ENCODE data around the gene IRF4. TPM values are rescaled to one million over a fixed set of nuclear protein-coding genes. Genes with fewer than 3 reads are reported as not detected.
"Not testable (repeated sequence)": the region's sequence is repeated elsewhere in the genome, so short reads cannot be mapped to it uniquely, and the experiment has no call there.

IRF4 gene
- total RNA-seq, 3 donors from 2014 or later: 2.8 to 10.5 (median 4.5) TPM

DNA sequence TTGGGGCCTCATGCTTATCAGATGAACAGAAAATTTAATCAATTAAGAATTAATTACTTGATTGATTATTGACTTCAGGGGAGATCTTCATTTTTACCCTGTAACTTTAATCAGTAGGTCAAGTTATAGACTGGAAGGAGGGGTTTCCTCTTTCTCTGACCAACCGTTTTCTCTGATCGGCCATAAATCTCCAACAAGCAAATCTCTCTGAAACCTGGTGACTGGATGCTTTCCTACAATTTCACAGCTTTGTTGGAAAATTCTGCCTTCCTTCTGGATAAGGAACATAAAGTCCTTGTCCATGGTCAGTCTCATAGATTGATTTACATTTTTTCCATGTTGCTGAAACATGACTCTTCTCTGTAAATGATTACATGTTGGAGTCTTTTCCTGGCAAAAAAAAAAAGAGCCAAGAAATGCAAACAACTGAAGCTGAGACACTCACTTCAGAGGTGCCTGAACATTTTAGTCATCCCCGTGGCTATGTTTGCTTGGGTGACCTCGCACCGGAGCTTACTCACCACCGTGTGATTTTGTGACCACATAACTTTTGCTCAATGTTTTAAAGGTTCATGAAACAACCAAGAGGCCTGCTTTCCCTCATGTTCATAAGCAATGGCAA lies 31.0 kb downstream of the IRF4 start:
- TF ChIP-seq, protein P1, sequence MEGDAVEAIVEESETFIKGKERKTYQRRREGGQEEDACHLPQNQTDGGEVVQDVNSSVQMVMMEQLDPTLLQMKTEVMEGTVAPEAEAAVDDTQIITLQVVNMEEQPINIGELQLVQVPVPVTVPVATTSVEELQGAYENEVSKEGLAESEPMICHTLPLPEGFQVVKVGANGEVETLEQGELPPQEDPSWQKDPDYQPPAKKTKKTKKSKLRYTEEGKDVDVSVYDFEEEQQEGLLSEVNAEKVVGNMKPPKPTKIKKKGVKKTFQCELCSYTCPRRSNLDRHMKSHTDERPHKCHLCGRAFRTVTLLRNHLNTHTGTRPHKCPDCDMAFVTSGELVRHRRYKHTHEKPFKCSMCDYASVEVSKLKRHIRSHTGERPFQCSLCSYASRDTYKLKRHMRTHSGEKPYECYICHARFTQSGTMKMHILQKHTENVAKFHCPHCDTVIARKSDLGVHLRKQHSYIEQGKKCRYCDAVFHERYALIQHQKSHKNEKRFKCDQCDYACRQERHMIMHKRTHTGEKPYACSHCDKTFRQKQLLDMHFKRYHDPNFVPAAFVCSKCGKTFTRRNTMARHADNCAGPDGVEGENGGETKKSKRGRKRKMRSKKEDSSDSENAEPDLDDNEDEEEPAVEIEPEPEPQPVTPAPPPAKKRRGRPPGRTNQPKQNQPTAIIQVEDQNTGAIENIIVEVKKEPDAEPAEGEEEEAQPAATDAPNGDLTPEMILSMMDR (IDR thresholded peaks at IDR 0.05): no peak
- Histone ChIP-seq H3K4me3 (no peak overlapping the region), H3K9me3 (no peaks in the 10 kb centered on the region), H3K36me3 (ENCODE audit: low read depth) (no peaks in the 10 kb centered on the region), H3K4me1 (ENCODE audit: low read depth) (no peaks in the 10 kb centered on the region)
- no peak for ATAC-seq
- no peak for DNase-seq
- intact Hi-C loops (cut with DNase I, micrococcal nuclease): no loop called here

DNA sequence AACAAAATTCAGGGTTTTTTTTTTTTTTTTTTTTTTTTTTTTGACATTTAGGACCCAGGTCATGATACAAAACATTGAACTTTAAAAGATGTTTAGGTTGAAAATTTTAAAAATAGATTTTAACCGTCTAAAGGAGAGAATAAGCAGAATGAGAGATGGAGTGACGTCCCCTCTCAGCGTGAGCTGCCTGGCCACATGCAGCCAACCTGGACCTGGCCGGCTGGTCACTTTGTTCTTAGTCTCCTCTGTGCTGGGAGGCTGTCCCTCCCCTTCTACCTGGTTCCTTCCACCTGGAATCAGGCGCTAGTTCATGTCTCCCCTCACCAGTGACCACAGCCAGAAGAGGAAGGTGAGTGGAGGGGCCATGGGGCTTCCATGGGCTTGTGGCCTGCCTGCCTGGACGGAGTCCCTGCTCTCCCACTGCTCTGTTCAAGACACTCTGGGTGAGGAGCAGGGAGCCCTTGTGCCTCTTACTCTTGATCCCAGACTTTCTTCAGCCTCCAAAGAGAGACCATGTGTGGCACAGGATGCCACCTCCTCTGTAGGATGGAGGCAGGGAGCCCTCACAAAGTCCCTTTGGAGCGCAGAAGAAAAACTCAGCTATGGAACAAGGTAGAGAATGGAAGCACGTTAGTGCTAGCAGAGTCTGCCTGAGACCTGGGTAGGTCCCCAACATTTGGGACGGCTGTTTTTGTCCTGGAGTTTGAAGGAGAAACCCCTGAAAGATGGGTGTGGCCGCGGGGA lies 31.7 kb downstream of the IRF4 start:
- DNase-seq: no peak
- intact Hi-C loops (cut with DNase I, micrococcal nuclease): no loop called here
- Histone ChIP-seq H3K36me3 (ENCODE audit: low read depth) (no peaks in the 10 kb centered on the region), H3K4me3 (no peak overlapping the region), H3K4me1 (ENCODE audit: low read depth) (no peaks in the 10 kb centered on the region), H3K9me3 (no peaks in the 10 kb centered on the region)
- TF ChIP-seq, protein P1 (IDR thresholded peaks at IDR 0.05): no peak
- no peak for ATAC-seq

DNA sequence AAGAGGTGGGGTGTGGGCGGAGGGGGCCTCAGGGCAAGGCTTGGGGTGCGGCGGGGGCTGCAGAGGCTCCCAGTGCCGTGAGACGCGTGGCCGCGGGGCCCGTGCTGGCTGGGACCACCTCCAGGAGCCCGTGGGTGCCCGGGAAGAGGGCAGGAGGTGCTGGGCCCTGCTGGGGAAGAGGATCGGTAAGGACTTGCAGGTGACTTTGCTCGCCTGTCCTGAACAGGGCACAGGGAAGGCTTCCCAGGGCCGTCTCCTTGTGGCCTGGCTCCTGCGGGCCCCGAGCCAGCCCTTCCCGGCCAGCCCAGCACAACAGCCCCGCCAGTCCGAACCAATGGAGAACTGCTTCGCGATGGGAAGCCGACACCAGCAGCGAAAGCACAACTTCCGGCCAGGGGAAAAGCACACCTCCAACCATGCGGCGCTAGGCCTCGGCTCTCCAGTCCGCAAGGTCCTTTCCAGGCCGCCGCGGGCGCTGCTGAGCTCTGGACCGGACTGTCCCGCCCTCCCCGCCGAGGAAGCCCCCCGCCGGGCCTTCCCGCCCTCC lies 32.3 kb downstream of the IRF4 start:
- Histone ChIP-seq H3K4me1 (ENCODE audit: low read depth) (no peaks in the 10 kb centered on the region), H3K36me3 (ENCODE audit: low read depth) (no peaks in the 10 kb centered on the region), H3K4me3 (no peak overlapping the region), H3K9me3 (no peaks in the 10 kb centered on the region)
- intact Hi-C loops (cut with DNase I, micrococcal nuclease): no loop called here
- DNase-seq (no peak), ATAC-seq (no peak)
- TF ChIP-seq, protein P1 (IDR thresholded peaks at IDR 0.05): no peak

DNA sequence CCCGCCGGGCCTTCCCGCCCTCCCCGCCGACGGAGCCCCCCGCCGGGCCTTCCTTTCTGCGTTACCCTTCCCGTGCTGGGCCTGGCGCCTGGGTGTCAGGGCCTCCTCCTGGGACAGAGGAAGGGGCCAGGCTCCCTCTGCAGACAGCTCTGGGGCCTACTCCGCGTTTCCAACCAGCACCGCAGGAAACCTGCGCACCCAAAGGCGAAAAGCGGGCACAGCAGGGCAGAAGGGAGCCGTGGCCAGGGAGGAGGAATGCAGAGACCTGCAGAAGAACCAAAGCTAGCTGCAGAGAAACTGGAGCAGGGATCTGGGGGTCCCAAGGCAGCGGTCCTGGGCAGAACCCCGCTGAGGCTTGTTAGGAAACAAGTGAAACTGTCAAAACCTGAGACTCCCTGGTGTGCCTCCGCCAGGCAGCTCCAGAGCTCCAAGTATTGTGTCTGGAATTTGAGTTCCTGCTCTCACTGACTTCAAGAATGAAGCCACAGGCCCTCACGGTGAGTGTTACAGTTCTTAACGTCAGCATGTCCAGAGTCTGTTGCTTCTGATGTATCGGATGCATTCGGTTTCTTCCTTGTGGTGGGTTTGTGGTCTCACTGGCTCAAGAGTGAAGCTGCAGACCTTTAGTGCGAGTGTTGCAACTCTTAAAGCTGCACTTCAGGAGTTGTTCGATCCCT lies 33.3 kb downstream of the IRF4 start:
- Histone ChIP-seq H3K4me3 (no peak overlapping the region), H3K4me1 (ENCODE audit: low read depth) (no peaks in the 10 kb centered on the region), H3K36me3 (ENCODE audit: low read depth) (no peaks in the 10 kb centered on the region), H3K9me3 (no peaks in the 10 kb centered on the region)
- ATAC-seq: no peak
- no peak for DNase-seq
- intact Hi-C loops (cut with DNase I, micrococcal nuclease): no loop called here
- TF ChIP-seq, protein P1 (IDR thresholded peaks at IDR 0.05): no peak

DNA sequence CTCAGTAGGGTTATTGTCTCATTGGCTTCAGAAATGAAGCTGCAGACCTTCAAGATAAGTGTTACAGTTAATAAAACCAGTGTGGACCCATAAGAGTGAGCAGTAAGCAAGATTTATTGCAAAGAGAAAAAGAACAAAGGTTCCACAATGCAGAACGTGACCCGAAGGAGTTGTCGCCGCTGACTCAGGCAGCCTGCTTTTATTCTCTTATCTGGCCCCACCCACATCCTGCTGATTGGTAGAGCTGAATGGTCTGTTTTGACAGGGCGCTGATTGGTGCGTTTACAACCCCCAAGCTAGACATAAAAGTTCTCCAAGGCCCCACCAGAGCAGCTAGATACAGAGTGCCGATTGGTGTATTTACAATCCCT lies 33.9 kb downstream of the IRF4 start:
- intact Hi-C loops (cut with DNase I, micrococcal nuclease): not testable (repeated sequence)

DNA sequence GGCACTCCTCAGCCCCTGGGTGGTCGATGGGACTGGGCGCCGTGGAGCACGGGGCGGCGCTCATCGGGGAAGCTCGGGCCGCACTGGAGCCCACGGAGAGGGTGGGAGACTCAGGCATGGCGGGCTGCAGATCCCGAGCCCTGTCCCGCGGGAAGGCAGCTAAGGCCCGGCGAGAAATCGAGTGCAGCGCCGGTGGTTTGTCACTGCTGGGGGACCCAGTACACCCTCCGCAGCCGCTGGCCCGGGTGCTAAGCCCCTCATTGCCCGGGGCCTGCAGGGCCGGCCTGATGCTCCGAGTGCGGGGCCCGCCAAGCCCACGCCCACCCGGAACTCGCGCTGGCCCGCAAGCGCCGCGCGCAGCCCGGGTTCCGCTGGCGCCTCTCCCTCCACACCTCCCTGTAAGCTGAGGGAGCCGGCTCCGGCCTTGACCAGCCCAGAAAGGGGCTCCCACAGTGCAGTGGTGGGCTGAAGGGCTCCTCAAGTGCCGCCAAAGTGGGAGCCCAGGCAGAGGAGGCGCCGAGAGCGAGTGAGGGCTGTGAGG lies 34.7 kb downstream of the IRF4 start:
- H3K4me1 ChIP-seq (ENCODE audit: low read depth); DNase-seq; H3K9me3 ChIP-seq; intact Hi-C loops (cut with DNase I, micrococcal nuclease); H3K4me3 ChIP-seq; H3K36me3 ChIP-seq (ENCODE audit: low read depth); ATAC-seq: not testable (repeated sequence)

More for the DNA sequence above, 33.9 kb downstream of the IRF4 start:
- not testable (repeated sequence) for H3K4me1 ChIP-seq (ENCODE audit: low read depth); ATAC-seq; H3K9me3 ChIP-seq; H3K36me3 ChIP-seq (ENCODE audit: low read depth); H3K4me3 ChIP-seq; DNase-seq
